Thoracic aorta (tissue), 2 donors: ENCODE data around the gene CDH22. TPM values are rescaled to one million over a fixed set of nuclear protein-coding genes. Genes with fewer than 3 reads are reported as not detected.

Source experiments
- ATAC-seq: fragments of 150-250 bp; one replicate; pipeline ENCODE4 v1.8.0; 2017; ENCODE audit warnings: low read depth; ENCODE audit not compliant: insufficient number of reproducible peaks, low FRiP score
- DNase-seq: peaks from one replicate; pipeline ENCODE4 v3.0.0-alpha.2; 2020; ENCODE audit warnings: low spot score
- H3K27ac ChIP-seq, 2 donors: fragments of 200-600 bp; sonication (generic); 1 replicate in 1 of 2; 2 replicates in 1 of 2; pipeline ENCODE4 v1.5.1; 2016; ENCODE audit warnings: mild to moderate bottlenecking in 2 of 2, moderate library complexity in 2 of 2
- H3K27me3 ChIP-seq: fragments of 200-600 bp; sonication (generic); replicated peaks from 2 replicates; pipeline ENCODE4 v1.6.0; 2016; ENCODE audit warnings: mild to moderate bottlenecking; ENCODE audit not compliant: insufficient read depth
- H3K36me3 ChIP-seq: fragments of 200-600 bp; sonication (generic); one replicate; pipeline ENCODE4 v1.5.1; 2016
- H3K4me1 ChIP-seq, 2 donors: fragments of 200-600 bp; sonication (generic); 1 replicate in 1 of 2; 2 replicates in 1 of 2; pipeline versions ENCODE4 v1.5.1 to v1.6.0; 2016; ENCODE audit warnings: low read depth in 2 of 2, mild to moderate bottlenecking in 1 of 2; ENCODE audit not compliant: control insufficient read depth in 1 of 2
- H3K4me3 ChIP-seq: fragments of 200-600 bp; sonication (generic); 2 replicates; pipeline ENCODE4 v1.5.1; 2016; ENCODE audit warnings: mild to moderate bottlenecking
- H3K9me3 ChIP-seq: fragments of 200-600 bp; sonication (generic); 2 replicates; pipeline ENCODE4 v1.5.1; 2016
- total RNA-seq, 2 donors: library from RNA; depleted of rRNA; stranded (reverse); fragments of >200 nt; gene quantifications; one replicate each; pipeline versions ENCODE4 v1.1.0 to v1.2.3, GENCODE V29; 2016
- TF ChIP-seq, protein P1 (sequence below): fragments of 200-600 bp; sonication (generic); IDR thresholded peaks from one replicate; pipeline ENCODE4 v1.5.1; 2019; ENCODE audit warnings: antibody characterized with exemption

The CDH22 gene
- total RNA-seq, 2 donors from 2014 or later = not detected

DNA sequence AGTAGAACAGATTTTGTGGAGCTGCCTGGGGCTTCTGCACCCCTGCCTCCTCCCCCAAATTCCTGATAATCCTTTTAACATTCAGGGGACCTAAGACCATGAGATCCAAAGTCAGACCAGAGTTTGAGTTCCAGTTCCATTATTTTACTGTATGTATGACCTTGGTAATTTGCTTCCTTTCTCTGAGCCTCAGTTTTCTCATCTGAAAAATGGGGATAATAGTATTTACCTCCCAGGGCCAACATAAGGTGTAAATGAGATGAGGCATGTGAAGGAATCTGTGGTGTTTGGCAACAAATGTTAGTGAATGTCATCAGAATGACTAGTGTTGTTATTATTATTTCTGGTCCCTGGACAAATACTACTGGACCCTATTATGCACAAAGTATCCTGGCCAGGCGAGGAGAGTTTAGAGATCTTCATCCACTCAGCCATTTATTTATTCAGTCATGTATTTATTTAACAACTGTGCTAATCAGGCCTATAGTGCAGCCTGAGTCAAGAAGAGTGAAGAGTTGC lies 47.3 kb downstream of the CDH22 start:
- no peak overlapping the region for H3K27ac ChIP-seq
- H3K4me3 ChIP-seq = no peak overlapping the region
- TF ChIP-seq, protein P1, sequence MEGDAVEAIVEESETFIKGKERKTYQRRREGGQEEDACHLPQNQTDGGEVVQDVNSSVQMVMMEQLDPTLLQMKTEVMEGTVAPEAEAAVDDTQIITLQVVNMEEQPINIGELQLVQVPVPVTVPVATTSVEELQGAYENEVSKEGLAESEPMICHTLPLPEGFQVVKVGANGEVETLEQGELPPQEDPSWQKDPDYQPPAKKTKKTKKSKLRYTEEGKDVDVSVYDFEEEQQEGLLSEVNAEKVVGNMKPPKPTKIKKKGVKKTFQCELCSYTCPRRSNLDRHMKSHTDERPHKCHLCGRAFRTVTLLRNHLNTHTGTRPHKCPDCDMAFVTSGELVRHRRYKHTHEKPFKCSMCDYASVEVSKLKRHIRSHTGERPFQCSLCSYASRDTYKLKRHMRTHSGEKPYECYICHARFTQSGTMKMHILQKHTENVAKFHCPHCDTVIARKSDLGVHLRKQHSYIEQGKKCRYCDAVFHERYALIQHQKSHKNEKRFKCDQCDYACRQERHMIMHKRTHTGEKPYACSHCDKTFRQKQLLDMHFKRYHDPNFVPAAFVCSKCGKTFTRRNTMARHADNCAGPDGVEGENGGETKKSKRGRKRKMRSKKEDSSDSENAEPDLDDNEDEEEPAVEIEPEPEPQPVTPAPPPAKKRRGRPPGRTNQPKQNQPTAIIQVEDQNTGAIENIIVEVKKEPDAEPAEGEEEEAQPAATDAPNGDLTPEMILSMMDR = no peak
- H3K9me3 ChIP-seq = no peaks in the 10 kb centered on the region
- no peak for ATAC-seq
- peaks cover 7% of the 10 kb centered on the region for H3K27me3 ChIP-seq
- no peaks in the 10 kb centered on the region for H3K4me1 ChIP-seq
- no peak for DNase-seq
- H3K36me3 ChIP-seq = no peaks in the 10 kb centered on the region

DNA sequence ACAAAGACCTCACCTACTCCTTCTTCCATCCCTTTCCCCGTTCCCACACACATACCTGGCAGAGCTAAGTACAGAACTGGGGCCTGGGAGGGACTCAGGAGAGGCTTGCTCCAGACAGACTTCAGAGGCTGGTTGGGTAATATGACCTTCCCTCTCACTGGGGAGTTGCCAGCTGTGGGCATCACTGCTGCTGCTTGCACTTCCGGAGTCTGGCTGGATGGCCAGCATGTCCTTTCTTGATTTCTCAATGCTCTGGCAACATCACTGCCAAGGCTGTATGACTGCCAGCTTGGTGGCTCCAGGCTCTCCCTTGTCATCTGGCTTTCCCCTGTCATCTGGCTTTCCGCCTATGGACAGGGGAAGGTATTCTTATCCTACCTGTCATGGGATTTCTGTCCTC lies 47.8 kb downstream of the CDH22 start:
- TF ChIP-seq, protein P1 = no peak
- Histone ChIP-seq H3K36me3 (no peaks in the 10 kb centered on the region), H3K4me3 (no peak overlapping the region), H3K9me3 (no peaks in the 10 kb centered on the region), H3K27me3 (peaks cover 6% of the 10 kb centered on the region), H3K27ac (no peak overlapping the region), H3K4me1 (no peaks in the 10 kb centered on the region)
- DNase-seq (no peak), ATAC-seq (no peak)

DNA sequence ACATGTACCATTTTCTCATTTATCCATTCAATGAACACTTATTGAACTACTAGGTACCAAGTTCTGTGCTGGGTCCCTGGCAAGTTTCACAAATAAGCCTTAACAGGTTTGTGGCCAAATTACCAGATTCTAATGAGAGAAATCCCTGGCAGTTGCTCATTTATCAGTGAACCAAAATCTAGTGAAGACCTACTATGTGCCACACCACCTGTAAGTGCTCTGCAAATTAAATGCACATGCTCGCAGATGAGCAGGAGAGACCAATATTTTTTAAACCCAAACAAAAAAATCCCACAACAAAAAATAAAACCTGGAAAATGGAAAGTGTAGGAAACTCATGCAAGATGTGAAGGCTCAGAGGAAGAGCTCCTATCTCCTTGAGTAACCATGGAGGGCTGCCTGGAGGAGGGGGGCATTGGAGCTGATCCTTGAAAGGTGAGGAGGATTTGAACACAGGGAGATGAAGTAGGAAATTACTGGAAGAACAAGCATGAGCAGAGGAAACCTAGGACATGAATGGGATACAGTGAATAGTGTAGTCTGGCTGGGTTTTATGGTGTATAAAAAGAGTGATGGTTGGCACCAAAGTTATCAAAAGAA lies 48.9 kb downstream of the CDH22 start:
- Histone ChIP-seq H3K9me3 (no peaks in the 10 kb centered on the region), H3K27ac (no peak overlapping the region), H3K36me3 (no peaks in the 10 kb centered on the region), H3K4me1 (no peaks in the 10 kb centered on the region), H3K27me3 (no peaks in the 10 kb centered on the region), H3K4me3 (no peak overlapping the region)
- DNase-seq (no peak), ATAC-seq (no peak)
- TF ChIP-seq, protein P1 = no peak

DNA sequence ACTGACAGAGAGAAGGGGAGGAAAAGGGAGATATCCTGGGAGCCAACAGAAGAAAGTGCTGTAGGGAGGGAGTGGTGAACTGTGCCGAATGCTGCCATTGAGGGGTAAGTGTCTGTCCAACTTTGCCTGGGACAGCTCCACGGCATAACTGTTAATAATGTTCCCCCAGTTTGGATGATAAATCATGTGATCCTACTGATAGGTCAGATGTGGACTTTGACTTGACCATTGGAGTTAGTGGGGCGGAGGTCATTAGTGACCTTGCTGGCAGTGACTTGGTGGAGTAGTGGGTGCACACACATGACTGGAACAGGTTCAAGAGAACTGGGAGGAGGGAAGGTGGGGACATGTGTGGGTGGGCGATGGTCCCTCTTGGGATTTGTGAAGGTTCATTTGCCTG lies 50.4 kb downstream of the CDH22 start:
- Histone ChIP-seq H3K27me3 (no peaks in the 10 kb centered on the region), H3K9me3 (no peaks in the 10 kb centered on the region)

DNA sequence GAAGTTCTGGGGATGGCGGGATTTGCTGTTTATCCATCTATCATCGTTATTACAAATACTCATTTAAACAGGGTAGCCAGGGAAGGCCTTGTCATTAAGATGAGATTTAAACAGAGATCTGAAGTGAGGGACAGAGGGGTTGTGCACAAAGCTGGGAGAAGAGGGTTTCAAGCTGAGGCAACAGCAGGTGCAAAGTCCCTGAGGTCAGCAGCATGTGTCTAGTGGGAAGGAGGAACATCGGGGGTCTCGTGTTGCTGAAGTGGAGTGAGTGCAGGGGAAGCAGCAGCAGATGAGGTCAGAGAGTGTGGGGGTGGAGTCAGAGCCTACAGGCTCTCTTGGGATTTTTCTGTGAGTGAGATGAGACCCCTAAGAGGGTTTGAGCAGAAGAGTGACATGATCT lies 52.0 kb downstream of the CDH22 start:
- Histone ChIP-seq H3K27me3 (no peaks in the 10 kb centered on the region), H3K4me3 (no peak overlapping the region), H3K4me1 (no peaks in the 10 kb centered on the region), H3K27ac (no peak overlapping the region), H3K36me3 (no peaks in the 10 kb centered on the region), H3K9me3 (no peaks in the 10 kb centered on the region)
- TF ChIP-seq, protein P1 = no peak
- no peak for ATAC-seq
- DNase-seq = no peak

More for the DNA sequence above, 50.4 kb downstream of the CDH22 start:
- TF ChIP-seq, protein P1 = no peak
- H3K27ac ChIP-seq = no peak overlapping the region
- no peaks in the 10 kb centered on the region for H3K4me1 ChIP-seq
- ATAC-seq (no peak), DNase-seq (no peak)
- no peak overlapping the region for H3K4me3 ChIP-seq
- no peaks in the 10 kb centered on the region for H3K36me3 ChIP-seq
